HG03196 (cell line): ENCODE results near the gene TAS2R42.
A peak's percentile ranks its signal among the peaks of the same experiment; 100 is the strongest.

Source experiments
- ATAC-seq: cut with Tn5 transposase; IDR thresholded peaks from one replicate; pipeline ENCODE4 v1.9.1; 2021; ENCODE audit not compliant: unreplicated experiment

TAS2R42 gene

GRCh38 chr12:11186837-11187236, at the start of gene TAS2R42:
TSS of gene TAS2R42 (minus strand) at chr12:11186937. CDS start at chr12:11186937, 0 bp downstream.
- no peak for ATAC-seq

GRCh38 chr12:11233532-11233931, 46.8 kb upstream of the TAS2R42 start:
- no peak for ATAC-seq

GRCh38 chr12:11228296-11228879, 41.7 kb upstream of the TAS2R42 start:
- no peak for ATAC-seq

- no peak for ATAC-seq
Measured at GRCh38 chr12:11227373-11227772, 40.6 kb upstream of the TAS2R42 start.

- no peak for ATAC-seq
Measured at GRCh38 chr12:11209113-11209512, 22.4 kb upstream of the TAS2R42 start.

GRCh38 chr12:11204173-11204572, 17.4 kb upstream of the TAS2R42 start:
- no peak for ATAC-seq

- ATAC-seq, result no peak
Measured at GRCh38 chr12:11202811-11203210, 16.1 kb upstream of the TAS2R42 start.

- ATAC-seq, result no peak
Measured at GRCh38 chr12:11183011-11183410, 3.7 kb downstream of the TAS2R42 start.

GRCh38 chr12:11182529-11182928, 4.2 kb downstream of the TAS2R42 start:
- ATAC-seq, result no peak

GRCh38 chr12:11178250-11178649, 8.5 kb downstream of the TAS2R42 start:
- no peak for ATAC-seq

GRCh38 chr12:11174022-11174421, 12.7 kb downstream of the TAS2R42 start:
- ATAC-seq, result no peak

GRCh38 chr12:11171969-11172675, 14.6 kb downstream of the TAS2R42 start:
- no peak for ATAC-seq

GRCh38 chr12:11171145-11171968, 15.4 kb downstream of the TAS2R42 start, which contains the start of gene SMIM10L1:
TSS of gene SMIM10L1 (plus strand) at chr12:11171194. CDS start at chr12:11171357, 163 bp downstream.
- peak; percentile 97 for ATAC-seq

- ATAC-seq, result no peak
Measured at GRCh38 chr12:11170810-11171144, 16.0 kb downstream of the TAS2R42 start.

- ATAC-seq, result no peak
Measured at GRCh38 chr12:11166300-11166699, 20.4 kb downstream of the TAS2R42 start.

- ATAC-seq, result no peak
Measured at GRCh38 chr12:11164384-11164783, 22.4 kb downstream of the TAS2R42 start.

GRCh38 chr12:11162502-11162901, 24.2 kb downstream of the TAS2R42 start:
- no peak for ATAC-seq

- no peak for ATAC-seq
Measured at GRCh38 chr12:11158885-11159444, 27.8 kb downstream of the TAS2R42 start.

GRCh38 chr12:11154400-11154925, 32.3 kb downstream of the TAS2R42 start:
- ATAC-seq, result no peak

GRCh38 chr12:11152725-11153124, 34.0 kb downstream of the TAS2R42 start:
- no peak for ATAC-seq

GRCh38 chr12:11150832-11151231, 35.9 kb downstream of the TAS2R42 start:
- ATAC-seq, result peak; percentile 77
